HUES64 (cell line): ENCODE measurements around the gene TMIGD1.

Experiments
- H3K27ac ChIP-seq: 2 replicates; pipeline ENCODE4 v1.7.0; 2013; ENCODE audit warnings: low read depth, low read length, inconsistent platforms
- H3K27me3 ChIP-seq: 2 replicates; pipeline ENCODE4 v1.6.1; 2013; ENCODE audit warnings: mild to moderate bottlenecking, low read length; ENCODE audit not compliant: insufficient read depth
- H3K36me3 ChIP-seq: 2 replicates; pipeline ENCODE4 v1.6.1; 2013; ENCODE audit warnings: mild to moderate bottlenecking, low read length; ENCODE audit not compliant: insufficient read depth
- H3K4me1 ChIP-seq: 2 replicates; pipeline ENCODE4 v1.6.1; 2013; ENCODE audit warnings: mild to moderate bottlenecking, low read length, moderate library complexity; ENCODE audit not compliant: insufficient read depth
- H3K4me3 ChIP-seq: 2 replicates; pipeline ENCODE4 v1.5.1; 2013; ENCODE audit warnings: mild to moderate bottlenecking, low read length, moderate library complexity
- H3K9ac ChIP-seq: 2 replicates; pipeline ENCODE4 v1.6.1; 2013; ENCODE audit warnings: mild to moderate bottlenecking, low read depth, low read length
- H3K9me3 ChIP-seq: 2 replicates; pipeline ENCODE4 v1.6.1; 2013; ENCODE audit warnings: low read depth, low read length; ENCODE audit not compliant: insufficient read depth
- WGBS: fragments of 150-250, 120-280 bp; methylation state at CpG from one replicate; pipeline ENCODE4 v1.1.7; 2013; ENCODE audit warnings: missing lambda C conversion rate; 5-methylcytosine and 5-hydroxymethylcytosine counted together

Gene TMIGD1

DNA sequence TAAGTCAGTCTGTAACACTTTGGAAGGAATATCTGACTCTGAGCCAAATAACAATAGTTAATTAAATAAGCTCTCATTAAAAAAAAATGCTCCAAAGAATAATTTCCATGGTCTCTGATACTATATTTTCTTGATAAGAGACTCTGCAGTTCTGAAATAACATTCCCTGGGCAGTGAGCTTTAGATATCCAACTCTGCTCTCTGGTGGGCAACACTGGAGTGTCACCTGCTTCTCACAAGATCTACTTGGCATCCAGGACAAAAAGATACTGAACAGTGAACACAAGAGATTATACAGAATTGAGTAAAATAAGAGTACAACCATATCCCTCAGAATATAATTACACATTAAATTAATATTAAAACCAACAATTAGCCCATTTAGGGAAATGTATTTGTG, 55.8 kb downstream of the TMIGD1 start:
- H3K27me3 ChIP-seq: no peaks in the 10 kb centered on the region
- peaks cover 85% of the 10 kb centered on the region for H3K36me3 ChIP-seq
- H3K4me1 ChIP-seq: no peaks in the 10 kb centered on the region
- H3K9me3 ChIP-seq: no peaks in the 10 kb centered on the region
- no peak overlapping the region for H3K4me3 ChIP-seq
- no peak overlapping the region for H3K9ac ChIP-seq
- no peak overlapping the region for H3K27ac ChIP-seq

DNA sequence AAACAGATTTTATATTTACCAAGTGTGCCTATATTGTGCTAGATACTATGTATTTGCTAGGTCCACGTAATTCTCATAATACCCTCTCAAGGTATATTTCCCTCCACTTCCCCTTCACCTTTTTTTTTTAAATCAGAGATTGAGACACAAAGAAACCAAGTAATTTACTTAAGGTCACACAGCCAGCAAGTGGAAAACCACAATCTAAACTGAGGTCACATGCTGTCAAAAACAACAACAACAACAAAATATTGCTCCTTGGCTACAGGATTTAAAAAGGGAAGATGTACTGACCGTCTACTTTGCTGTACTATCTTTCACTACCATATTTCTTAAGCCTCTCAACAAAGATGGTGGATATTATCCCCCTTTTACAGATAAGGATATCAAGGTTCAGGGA, 57.9 kb downstream of the TMIGD1 start:
- Histone ChIP-seq H3K4me3 (no peak overlapping the region), H3K9me3 (no peaks in the 10 kb centered on the region), H3K36me3 (peaks cover 85% of the 10 kb centered on the region), H3K4me1 (no peaks in the 10 kb centered on the region), H3K27me3 (no peaks in the 10 kb centered on the region), H3K27ac (no peak overlapping the region), H3K9ac (no peak overlapping the region)
- WGBS: 89% methylated on average over 2 of the region's 2 CpGs

DNA sequence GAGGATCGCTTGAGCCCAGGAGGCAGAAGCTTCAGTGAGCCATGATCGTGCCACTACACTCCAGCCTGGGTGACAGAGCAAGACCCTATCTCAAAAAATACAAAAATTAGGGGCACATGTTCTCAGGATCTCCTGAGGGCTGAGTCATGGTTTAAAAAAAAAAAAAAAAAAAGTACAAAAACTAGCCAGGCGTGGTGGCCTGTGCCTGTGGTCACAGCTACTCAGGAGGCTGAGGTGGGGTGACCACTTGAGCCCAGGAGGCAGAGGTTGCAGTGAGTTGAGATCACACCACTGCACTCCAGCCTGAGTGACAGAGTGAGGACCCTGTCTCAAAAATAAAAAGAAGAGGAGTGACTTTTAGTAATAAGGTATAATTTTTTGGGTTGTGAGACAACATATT, 59.0 kb downstream of the TMIGD1 start:
- no peak overlapping the region for H3K4me3 ChIP-seq
- no peaks in the 10 kb centered on the region for H3K9me3 ChIP-seq
- H3K27me3 ChIP-seq: no peaks in the 10 kb centered on the region
- 97% methylated on average over 3 of the region's 3 CpGs for WGBS
- no peaks in the 10 kb centered on the region for H3K4me1 ChIP-seq
- H3K9ac ChIP-seq: no peak overlapping the region
- no peak overlapping the region for H3K27ac ChIP-seq
- H3K36me3 ChIP-seq: peaks cover 85% of the 10 kb centered on the region

DNA sequence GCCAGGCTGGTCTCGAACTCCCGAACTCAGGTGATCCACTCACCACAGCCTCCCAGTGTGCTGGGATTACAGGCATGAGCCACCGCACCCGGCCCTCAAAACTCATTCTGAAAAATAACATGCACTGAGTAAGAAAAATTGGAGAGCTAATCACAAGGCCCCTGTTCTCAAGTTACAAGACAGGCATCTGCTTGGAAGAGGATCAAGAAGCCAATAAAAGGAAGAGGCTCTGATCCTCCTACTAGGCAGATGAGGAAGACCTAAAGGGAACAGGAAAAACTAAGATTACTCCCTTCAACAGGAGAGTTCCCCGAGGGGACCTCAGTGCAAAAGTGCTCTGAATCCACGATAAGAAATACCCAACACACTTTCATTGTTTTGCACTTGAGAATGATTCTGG, 60.5 kb downstream of the TMIGD1 start:
- peaks cover 81% of the 10 kb centered on the region for H3K36me3 ChIP-seq
- H3K9me3 ChIP-seq: no peaks in the 10 kb centered on the region
- H3K27ac ChIP-seq: no peak overlapping the region
- H3K9ac ChIP-seq: no peak overlapping the region
- H3K4me3 ChIP-seq: no peak overlapping the region
- H3K27me3 ChIP-seq: no peaks in the 10 kb centered on the region
- no peaks in the 10 kb centered on the region for H3K4me1 ChIP-seq
- 93% methylated on average over 6 of the region's 6 CpGs for WGBS

DNA sequence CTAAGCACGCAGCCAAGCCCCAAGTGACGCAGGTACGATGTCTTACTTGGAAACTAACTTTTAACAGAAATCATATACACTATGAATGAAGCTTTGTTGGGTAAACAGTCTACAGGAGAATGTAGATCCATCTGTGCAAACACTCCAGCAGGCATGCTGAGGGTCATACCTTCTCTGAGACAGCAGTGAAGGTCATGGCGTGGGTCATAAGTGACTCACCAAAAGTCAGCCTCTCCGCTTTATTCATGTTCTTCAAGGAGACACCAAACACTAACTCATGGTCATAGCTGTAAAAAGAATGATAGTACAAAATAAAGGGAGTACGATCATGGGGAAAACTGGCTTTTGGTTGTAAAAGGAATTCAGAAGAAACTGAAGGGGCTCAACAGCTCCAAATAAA, 62.8 kb downstream of the TMIGD1 start:
- no peak overlapping the region for H3K27ac ChIP-seq
- H3K36me3 ChIP-seq: peaks cover 82% of the 10 kb centered on the region
- H3K4me1 ChIP-seq: no peaks in the 10 kb centered on the region
- no peak overlapping the region for H3K9ac ChIP-seq
- no peaks in the 10 kb centered on the region for H3K9me3 ChIP-seq
- H3K27me3 ChIP-seq: no peaks in the 10 kb centered on the region
- no peak overlapping the region for H3K4me3 ChIP-seq
- WGBS: 93% methylated on average over 6 of the region's 6 CpGs

DNA sequence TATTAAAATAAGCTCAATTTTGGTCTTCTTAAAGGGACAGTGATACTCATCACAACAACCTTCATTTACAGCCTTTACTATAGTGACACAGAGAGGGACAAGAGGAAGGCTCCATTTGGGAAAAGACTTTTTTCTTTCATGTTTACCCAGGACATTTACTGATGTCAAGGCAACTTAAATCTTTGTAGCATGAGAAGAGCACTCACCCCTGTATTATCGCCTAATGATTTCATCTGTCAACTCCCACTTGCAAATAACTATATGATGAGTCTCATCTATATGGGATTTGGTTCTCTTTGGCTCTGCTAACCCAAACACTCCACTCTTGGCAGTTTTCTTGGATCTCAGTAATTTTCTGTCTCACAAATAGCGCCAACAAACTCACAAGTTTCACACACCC, 66.2 kb downstream of the TMIGD1 start:
- H3K9me3 ChIP-seq: no peaks in the 10 kb centered on the region
- H3K27ac ChIP-seq: no peak overlapping the region
- no peak overlapping the region for H3K9ac ChIP-seq
- H3K36me3 ChIP-seq: peaks cover 93% of the 10 kb centered on the region
- no peaks in the 10 kb centered on the region for H3K27me3 ChIP-seq
- H3K4me3 ChIP-seq: no peak overlapping the region
- no peaks in the 10 kb centered on the region for H3K4me1 ChIP-seq
- WGBS: 95% methylated on average over 2 of the region's 2 CpGs
